Lower leg skin (tissue), 3 donors: ENCODE data around the gene TAMM41.

Experiments
- POLR2A ChIP-seq, 2 donors: fragments of 450-650 bp; IDR thresholded peaks; one replicate each; pipeline ENCODE4 v1.6.1; 2016 to 2017; ENCODE audit warnings: antibody characterized with exemption in 2 of 2, mild to moderate bottlenecking in 1 of 2, moderate library complexity in 1 of 2
- TF ChIP-seq, protein P1 (sequence below), 3 donors: fragments of 450-650 bp; IDR thresholded peaks; one replicate each; pipeline ENCODE4 v1.5.1; 2016; ENCODE audit warnings: antibody characterized with exemption in 3 of 3, mild to moderate bottlenecking in 3 of 3, moderate library complexity in 2 of 3

DNA sequence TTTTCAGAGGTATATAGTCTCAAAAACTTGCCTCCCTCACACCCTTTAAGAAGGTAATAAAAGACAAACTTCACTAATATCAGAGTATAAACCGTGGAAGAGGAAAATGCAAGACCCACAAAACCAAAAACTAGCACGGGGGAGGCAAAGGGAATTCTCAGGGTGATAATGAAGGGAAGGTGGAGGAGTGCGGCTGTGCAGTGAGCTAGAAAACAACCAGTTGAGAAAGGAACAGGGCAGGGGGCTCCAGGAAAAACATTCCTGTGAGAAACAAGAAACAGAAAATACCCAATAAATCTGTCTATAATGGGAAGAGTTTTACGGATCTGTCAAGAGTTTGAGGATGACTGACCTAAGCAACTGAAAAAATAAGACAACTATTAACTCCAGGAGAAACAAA is 31.6 kb downstream of the TAMM41 start:
- TF ChIP-seq, protein P1, sequence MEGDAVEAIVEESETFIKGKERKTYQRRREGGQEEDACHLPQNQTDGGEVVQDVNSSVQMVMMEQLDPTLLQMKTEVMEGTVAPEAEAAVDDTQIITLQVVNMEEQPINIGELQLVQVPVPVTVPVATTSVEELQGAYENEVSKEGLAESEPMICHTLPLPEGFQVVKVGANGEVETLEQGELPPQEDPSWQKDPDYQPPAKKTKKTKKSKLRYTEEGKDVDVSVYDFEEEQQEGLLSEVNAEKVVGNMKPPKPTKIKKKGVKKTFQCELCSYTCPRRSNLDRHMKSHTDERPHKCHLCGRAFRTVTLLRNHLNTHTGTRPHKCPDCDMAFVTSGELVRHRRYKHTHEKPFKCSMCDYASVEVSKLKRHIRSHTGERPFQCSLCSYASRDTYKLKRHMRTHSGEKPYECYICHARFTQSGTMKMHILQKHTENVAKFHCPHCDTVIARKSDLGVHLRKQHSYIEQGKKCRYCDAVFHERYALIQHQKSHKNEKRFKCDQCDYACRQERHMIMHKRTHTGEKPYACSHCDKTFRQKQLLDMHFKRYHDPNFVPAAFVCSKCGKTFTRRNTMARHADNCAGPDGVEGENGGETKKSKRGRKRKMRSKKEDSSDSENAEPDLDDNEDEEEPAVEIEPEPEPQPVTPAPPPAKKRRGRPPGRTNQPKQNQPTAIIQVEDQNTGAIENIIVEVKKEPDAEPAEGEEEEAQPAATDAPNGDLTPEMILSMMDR (IDR thresholded peaks at IDR 0.05): no peak
- no peak for TF ChIP-seq POLR2A (IDR thresholded peaks at IDR 0.05)
